Stimulated activated CD8-positive, alpha-beta memory T cell treated with anti-CD3 and anti-CD28 coated beads, Interleukin-12 subunit alpha, Interleukin-12 subunit beta, amount 100 ng/mL, for 24 hours (primary cell): ENCODE data around the gene CAGE1.
"Not testable (repeated sequence)": the region's sequence is repeated elsewhere in the genome, so short reads cannot be mapped to it uniquely, and the experiment has no call there.

ENCODE experiments used
- DNase-seq: peaks from one replicate; pipeline ENCODE4 v3.0.0-alpha.2; 2020; ENCODE audit errors: extremely low read depth

Gene CAGE1

DNA sequence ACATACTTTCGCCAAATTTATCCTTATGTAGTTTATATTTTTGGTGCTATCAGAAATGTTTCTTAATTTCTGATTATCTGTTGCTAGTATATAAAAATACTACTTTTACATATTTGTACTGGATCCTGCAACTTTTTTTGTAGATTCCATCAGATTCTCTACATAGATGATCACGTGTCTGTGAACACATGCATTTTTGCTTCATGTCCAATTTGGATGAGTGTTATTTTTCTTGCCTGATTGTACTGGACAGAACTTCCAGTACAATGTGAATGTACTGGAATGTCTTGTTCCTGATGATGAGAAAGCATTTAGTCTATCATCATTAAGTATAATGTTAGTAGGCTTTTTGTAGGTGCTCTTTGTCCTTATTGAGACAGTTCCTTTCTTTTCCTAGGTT is 51.5 kb downstream of the CAGE1 start:
- no peak for DNase-seq

DNA sequence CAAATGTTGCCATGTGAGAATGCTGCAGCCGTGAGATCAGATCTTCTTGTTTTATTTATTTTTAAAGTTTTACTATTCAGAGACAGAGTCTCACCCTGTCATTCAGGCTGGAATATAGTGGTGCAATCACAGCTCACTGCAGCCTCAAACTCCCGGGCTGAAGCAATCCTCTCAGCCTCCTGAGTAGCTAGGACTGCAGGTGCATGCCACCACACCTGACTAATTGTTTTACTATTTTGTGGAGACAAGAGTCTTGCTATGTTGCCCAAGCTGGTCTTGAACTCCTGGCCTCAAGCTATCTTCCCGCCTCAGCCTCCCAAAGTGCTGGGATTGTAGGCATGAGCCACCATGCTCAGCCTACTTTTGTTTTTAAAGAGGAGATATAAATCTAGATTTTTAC is 54.0 kb downstream of the CAGE1 start:
- DNase-seq = no peak

GRCh38 chr6:7334685-7335084 is 54.9 kb downstream of the CAGE1 start:
- DNase-seq = no peak

DNA sequence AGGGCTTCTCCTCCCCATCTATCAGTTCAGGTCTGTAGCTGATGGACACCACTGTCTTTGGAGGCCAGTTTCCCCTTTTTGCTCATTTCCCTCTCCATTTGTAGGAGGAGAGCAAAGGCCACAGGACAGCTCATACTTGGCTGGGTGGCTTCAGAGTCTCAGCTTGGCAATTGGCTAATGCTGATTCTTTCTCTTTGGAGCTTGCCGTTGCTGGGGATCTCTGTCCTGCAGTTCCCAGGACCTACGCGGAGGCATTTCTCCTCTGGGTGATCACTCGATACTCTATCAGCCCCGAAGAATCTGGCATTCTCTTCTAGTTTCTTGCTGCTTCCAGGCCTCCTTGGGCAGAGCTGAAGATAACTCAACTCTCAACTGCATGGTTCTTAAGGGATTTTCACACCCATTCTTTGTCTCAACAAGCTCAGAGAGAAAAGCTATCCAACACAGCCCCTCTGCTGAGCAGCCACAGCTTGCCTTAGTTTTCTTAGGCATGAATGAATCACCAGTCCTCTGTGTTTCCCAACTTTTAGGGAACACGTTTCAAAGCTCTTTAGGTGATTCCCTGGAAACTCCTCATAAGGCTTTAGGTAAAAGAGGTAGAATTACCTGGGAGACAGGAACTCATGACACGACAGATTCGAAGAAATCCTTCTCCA is 57.3 kb downstream of the CAGE1 start:
- no peak for DNase-seq

- DNase-seq = no peak
Observed at GRCh38 chr6:7331452-7331851, 58.1 kb downstream of the CAGE1 start.

- DNase-seq = no peak
Observed at GRCh38 chr6:7328243-7328642, 61.3 kb downstream of the CAGE1 start.

DNA sequence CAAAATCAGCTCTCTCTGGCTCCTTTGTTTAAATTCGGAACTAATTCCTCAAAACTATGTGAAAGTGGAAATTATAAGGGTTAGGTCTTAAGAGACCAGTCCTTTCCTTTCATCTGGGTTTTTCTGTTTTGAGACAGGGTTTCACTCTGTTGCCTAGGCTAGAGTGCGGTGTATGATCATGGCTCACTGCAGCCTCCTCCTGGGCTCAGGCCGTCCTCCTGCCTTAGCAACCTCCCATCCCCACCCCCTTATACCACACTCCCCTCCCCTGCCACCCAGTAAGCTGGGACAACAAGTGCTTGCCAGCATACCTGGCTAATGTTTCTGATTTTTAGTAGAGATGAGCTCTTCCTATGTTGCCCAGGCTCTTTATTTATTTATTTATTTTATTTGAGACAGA is 63.8 kb downstream of the CAGE1 start:
- no peak for DNase-seq

DNA sequence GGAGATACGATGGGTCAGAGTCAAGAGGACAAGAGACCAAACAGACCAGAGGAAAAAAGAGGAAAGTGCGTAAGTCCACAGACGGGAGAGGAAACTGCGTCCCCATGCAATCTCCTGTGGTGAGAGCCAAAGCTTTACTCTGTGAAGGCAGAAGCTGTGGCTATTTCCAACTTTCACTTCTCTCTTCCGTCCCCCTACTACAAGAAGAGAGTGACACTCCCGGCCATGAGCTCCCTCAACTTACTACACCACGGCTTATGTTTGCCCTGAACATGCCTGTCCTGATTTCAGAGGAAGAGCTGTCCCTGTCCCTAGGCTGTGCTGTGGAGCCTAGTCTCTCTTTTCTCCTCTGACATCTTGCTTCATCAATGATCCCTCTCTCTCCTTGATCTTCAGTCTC is 65.0 kb downstream of the CAGE1 start:
- no peak for DNase-seq

- DNase-seq = no peak
Observed at GRCh38 chr6:7323074-7323473, 66.5 kb downstream of the CAGE1 start.

DNA sequence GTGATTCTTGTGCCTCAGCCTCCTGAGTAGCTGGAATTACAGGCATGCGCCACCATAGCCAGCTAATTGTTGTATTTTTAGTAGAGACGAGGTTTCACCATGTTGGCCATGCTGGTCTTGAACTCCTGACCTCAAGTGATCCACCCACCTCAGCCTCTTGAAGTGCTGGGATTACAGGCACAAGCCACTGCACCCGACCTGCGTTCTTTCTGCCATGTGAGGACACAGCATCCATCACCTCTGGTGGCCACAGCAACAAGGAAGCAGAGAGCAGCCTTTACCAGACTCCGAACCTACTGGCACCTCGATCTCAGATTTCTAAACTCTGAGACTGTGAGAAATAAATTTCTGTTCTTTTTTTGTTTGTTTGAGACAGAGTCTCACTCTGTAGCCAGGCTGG is 67.7 kb downstream of the CAGE1 start:
- DNase-seq = not testable (repeated sequence)

GRCh38 chr6:7319406-7319805 is 70.1 kb downstream of the CAGE1 start:
- not testable (repeated sequence) for DNase-seq

DNA sequence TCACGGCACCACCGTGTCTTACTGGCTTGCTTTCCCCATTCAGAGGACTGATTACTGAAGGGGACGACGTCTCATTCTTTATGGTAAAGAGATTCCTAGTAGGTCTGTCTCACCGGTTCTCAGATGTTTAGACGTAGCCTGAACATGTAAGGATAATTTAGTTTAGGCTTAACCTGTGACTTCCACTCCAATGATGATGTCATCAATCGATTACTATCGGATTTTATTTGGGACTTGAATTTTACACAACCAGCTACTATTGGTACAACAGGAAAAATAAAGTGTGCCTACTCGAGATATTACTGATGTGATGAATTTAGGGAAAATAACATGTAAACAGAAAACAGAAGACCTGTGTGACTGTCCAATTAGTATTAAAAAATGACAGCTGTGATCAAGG is 72.0 kb downstream of the CAGE1 start:
- DNase-seq = no peak

- no peak for DNase-seq
Observed at GRCh38 chr6:7316658-7317533, 72.6 kb downstream of the CAGE1 start.

GRCh38 chr6:7315948-7316365 is 73.6 kb downstream of the CAGE1 start:
- DNase-seq = no peak

DNA sequence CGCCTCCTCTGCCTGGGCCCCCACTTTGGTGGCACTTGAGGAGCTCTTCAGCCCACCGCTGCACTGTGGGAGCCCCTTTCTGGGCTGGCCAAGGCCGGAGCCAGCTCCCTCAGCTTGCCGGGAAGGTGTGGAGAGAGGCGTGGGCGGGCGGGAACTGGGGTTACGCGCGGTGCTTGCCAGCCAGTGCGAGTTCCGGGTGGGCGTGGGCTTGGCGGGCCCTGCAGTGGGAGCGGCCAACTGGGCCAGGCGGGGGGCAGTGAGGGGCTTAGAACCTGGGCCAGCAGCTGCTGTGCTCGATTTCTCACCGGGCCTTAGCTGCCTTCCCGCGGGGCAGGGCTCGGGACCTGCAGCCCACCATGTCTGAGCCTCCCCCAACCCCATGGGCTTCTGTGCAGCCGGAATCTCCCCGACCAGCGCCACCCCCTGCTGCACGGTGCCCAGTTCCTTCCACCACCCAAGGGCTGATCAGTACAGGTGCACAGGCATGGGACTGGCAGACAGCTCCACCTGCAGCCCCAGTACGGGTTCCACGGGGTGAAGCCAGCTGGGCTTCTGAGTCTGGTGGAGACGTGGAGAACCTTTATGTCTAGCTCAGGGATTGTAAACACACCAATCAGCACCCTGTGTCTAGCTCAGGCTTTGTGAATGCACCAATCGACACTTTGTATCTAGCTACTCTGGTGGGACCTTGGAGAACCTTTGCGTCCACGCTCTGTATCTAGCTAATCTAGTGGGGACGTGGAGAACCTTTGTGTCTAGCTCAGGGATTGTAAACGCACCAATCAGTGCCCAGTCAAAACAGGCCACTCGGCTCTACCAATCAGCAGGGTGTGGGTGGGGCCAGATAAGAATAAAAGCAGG is 74.2 kb downstream of the CAGE1 start:
- not testable (repeated sequence) for DNase-seq

DNA sequence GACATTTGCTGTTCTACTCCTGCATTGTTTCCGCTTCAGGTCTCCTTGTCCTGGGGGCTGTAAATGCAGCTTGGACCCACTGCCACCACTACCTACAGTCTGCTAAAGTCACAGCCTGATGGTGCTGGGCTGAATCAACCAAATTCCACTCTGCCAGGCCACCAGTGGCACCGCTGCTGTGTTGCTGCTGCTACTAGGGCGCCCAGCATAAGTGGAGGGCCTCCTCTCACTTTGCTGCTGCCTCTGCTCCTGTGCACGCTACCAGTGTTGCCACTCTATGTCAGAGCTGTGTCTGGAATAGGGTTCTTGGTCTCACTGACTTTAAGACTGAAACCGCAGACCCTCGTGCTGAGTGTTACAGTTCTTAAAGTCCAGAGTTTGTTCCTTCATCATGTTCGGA is 75.1 kb downstream of the CAGE1 start:
- no peak for DNase-seq

GRCh38 chr6:7313505-7314165 is 75.9 kb downstream of the CAGE1 start:
- no peak for DNase-seq

GRCh38 chr6:7312616-7313504 is 76.7 kb downstream of the CAGE1 start, which contains the start of gene SSR1:
Gene SSR1, minus strand, starts transcription at chr6:7313199. Its CDS starts 79 bp downstream, at chr6:7313120.
- peak; percentile 88 for DNase-seq

DNA sequence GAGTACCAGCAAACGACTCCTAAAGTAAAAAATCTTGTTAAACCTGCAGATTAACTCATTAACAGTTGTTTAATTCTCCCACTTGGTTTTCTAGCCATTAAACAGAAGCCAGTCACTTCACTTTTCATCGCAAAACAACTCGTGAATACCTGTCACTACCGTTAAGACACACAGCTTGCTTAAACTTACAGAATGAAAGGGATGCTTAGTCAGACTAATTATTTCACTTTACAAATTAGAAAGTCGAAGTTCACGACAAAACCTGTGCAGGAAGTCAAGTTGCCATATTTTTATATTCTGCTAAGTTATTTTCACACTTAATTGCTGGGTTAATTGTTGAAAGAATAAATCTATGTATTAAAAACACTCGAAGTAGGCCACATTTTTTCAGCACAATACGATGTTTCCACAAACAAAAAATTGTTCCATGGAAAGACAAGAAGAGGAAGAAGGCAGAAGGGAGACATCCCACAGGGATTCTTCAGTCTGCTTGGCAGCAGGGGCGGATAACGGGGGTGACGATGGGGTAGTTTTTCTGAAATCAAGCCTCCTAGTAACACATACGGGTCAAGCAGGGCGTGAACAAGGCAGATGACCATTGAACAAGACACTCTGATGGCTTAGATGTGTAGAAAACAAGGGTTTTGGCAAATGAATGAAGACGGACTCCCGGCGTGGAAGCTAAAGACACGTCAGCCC is 77.5 kb downstream of the CAGE1 start:
- DNase-seq = no peak

DNA sequence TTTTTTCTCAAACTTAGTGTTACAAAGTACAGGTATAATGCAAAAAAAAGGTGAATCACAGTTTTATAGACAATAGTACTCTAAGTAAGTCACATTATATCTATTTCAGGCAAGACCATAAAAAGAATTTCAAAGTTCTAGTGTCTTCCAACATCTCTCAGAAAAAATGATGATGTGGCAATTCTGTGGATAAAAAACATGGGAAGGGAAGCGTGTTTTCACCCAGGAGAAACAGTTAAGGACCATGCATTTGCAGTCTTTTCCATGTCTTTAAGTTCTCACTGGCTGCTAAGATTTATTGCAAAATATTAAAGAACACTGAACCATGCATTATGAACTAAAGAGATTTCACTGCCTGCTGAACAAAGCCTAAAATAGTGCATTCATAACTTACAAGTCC is 78.4 kb downstream of the CAGE1 start:
- DNase-seq = no peak
